HepG2 (cell line): Measurements from ENCODE around the gene TTC9. TPM values are rescaled to one million over a fixed set of nuclear protein-coding genes. Genes with fewer than 3 reads are reported as not detected.
"Not testable (repeated sequence)": the region's sequence is repeated elsewhere in the genome, so short reads cannot be mapped to it uniquely, and the experiment has no call there.

ENCODE experiments used
- ATAC-seq: fragments of 200-7000 bp; cut with Tn5 transposase; 3 replicates; pipeline ENCODE4 v1.9.1; 2020; ENCODE audit warnings: mild to moderate bottlenecking, moderate library complexity
- BruUV-seq: library from RNA; stranded (reverse); fragments of 400-500 nt; replicated peaks from 2 replicates; lab custom pipeline; 2021; lab: Mats Ljungman, UMichigan
- CTCF ChIA-PET: fragments of 300-600 bp; formaldehyde crosslinking; extraction: SDS; loops from one replicate; lab custom pipeline; 2021; ENCODE audit warnings: low total read pairs, inconsistent platforms, low intra/inter-chr PET ratio; lab: Yijun Ruan, JAX
- POLR2A ChIA-PET: fragments of 350-600 bp; sonication (Branson Sonifier 250); formaldehyde crosslinking; loops from one replicate; lab custom pipeline; 2020; ENCODE audit warnings: antibody characterized with exemption, inconsistent platforms; lab: Yijun Ruan, JAX
- DNase-seq: peaks from one replicate; pipeline ENCODE4 v3.0.0-alpha.2; 2015; ENCODE audit warnings: low spot score
- FAIRE-seq: peaks from 3 replicates; lab custom pipeline; 2011; peaks lifted over from hg19 to GRCh38; lab: Jason Lieb, UNC
- H2AFZ ChIP-seq: one replicate; pipeline ENCODE4 v1.6.1; 2011; ENCODE audit warnings: low read length, inconsistent platforms
- H3K27ac ChIP-seq: fragments of 300-600 bp; 3 replicates; pipeline ENCODE4 v1.8.0; 2011; ENCODE audit warnings: mixed run types, mild to moderate bottlenecking, mixed read lengths, low read length, inconsistent platforms; ENCODE audit not compliant: insufficient read depth; ENCODE audit errors: extremely low read length
- H3K27me3 ChIP-seq, 2 experiments: fragments of 200-600 bp in 1 of 2; 2 replicates in 1 of 2; 3 replicates in 1 of 2; pipeline versions ENCODE4 v1.6.0 to v1.8.0; 2011; ENCODE audit warnings: low read length in 2 of 2, mild to moderate bottlenecking in 2 of 2, moderate library complexity in 2 of 2, inconsistent platforms in 1 of 2; ENCODE audit not compliant: insufficient read depth in 2 of 2, control insufficient read depth in 1 of 2
- H3K36me3 ChIP-seq, 2 experiments: fragments of 200-600 bp in 1 of 2; replicated peaks in 1 of 2; 2 replicates in 1 of 2; 3 replicates in 1 of 2; pipeline versions ENCODE4 v1.5.1 to v1.8.0; 2011; ENCODE audit warnings: low read length in 2 of 2, inconsistent platforms in 1 of 2; ENCODE audit not compliant: insufficient read depth in 2 of 2, control insufficient read depth in 1 of 2
- H3K4me1 ChIP-seq: 2 replicates; pipeline ENCODE4 v1.5.1; 2012; ENCODE audit warnings: low read length, inconsistent platforms; ENCODE audit not compliant: insufficient read depth
- H3K4me2 ChIP-seq: 2 replicates; pipeline ENCODE4 v1.6.0; 2011; ENCODE audit warnings: low read depth, low read length, inconsistent platforms
- H3K4me3 ChIP-seq, 3 experiments: fragments of 200-600 bp in 1 of 3; sonication (generic), shearing (Covaris generic) in 1 of 3; replicated peaks in 1 of 3; 2 replicates each; pipeline ENCODE4 v1.5.1; 2011 to 2016; ENCODE audit warnings: low read length in 3 of 3, inconsistent platforms in 2 of 3, low read depth in 2 of 3, mild to moderate bottlenecking in 2 of 3, control low read depth in 1 of 3, mixed read lengths in 1 of 3; ENCODE audit not compliant: insufficient read depth in 1 of 3
- H3K79me2 ChIP-seq: one replicate; pipeline ENCODE4 v1.6.1; 2011; ENCODE audit warnings: low read length, inconsistent platforms; ENCODE audit not compliant: insufficient read depth
- H3K9ac ChIP-seq: 2 replicates; pipeline ENCODE4 v1.6.0; 2011; ENCODE audit warnings: mild to moderate bottlenecking, low read depth, low read length, inconsistent platforms; ENCODE audit not compliant: insufficient read depth
- H3K9me3 ChIP-seq: 2 replicates; pipeline ENCODE4 v1.5.1; 2012; ENCODE audit warnings: mild to moderate bottlenecking, low read length
- H4K20me1 ChIP-seq: 2 replicates; pipeline ENCODE4 v1.6.0; 2011; ENCODE audit warnings: inconsistent platforms, mild to moderate bottlenecking, low read length, moderate library complexity; ENCODE audit not compliant: insufficient read depth
- HMG20A ChIP-seq: IDR thresholded peaks from 2 replicates; pipeline ENCODE4 v1.6.1; 2016; ENCODE audit warnings: borderline replicate concordance
- MIER2 ChIP-seq: IDR thresholded peaks from 2 replicates; pipeline ENCODE4 v1.6.1; 2016; ENCODE audit warnings: missing biosample characterization, missing genetic modification reagents
- ZNF121 ChIP-seq: sonication (generic); formaldehyde crosslinking; IDR thresholded peaks from 2 replicates; pipeline ENCODE4 v1.5.0; 2020; ENCODE audit warnings: mild to moderate bottlenecking, missing genetic modification reagents
- ZNF749 ChIP-seq: sonication (generic); formaldehyde crosslinking; IDR thresholded peaks from 2 replicates; pipeline ENCODE4 v1.8.0; 2022; ENCODE audit warnings: mild to moderate bottlenecking, missing genetic modification reagents, moderate library complexity, borderline replicate concordance
- ZNF770 ChIP-seq: sonication (generic); formaldehyde crosslinking; IDR thresholded peaks from 2 replicates; pipeline ENCODE4 v1.5.0; 2020; ENCODE audit warnings: mild to moderate bottlenecking, missing genetic modification reagents
- WGBS: methylation state at CpG from one replicate; pipeline ENCODE4 v1.1.6; 2017; ENCODE audit warnings: low lambda C conversion rate; 5-methylcytosine and 5-hydroxymethylcytosine counted together
- in situ Hi-C: cut with HindIII; loops from 2 replicates; pipeline ENCODE4 v1.10.0; 2017; ENCODE audit warnings: low pct_unique_long_range_greater_than_20kb; ENCODE audit not compliant: extremely low pct_ligation_motif_present
- intact Hi-C: fragments of 100-400 bp; cut with micrococcal nuclease; formaldehyde crosslinking; loops from one replicate; pipeline ENCODE4 v1.10.0; 2022; ENCODE audit not compliant: unreplicated experiment
- polyA plus RNA-seq, 8 experiments: library from polyadenylated mRNA; depleted of rRNA in 3 of 8; stranded (reverse) in 7 of 8; unstranded in 1 of 8; fragments of >200 nt; fragmentation: Illumina TruSeq in 4 of 8; extraction: Trizol in 4 of 8; gene quantifications; 2 replicates each; pipeline versions ENCODE4 v1.2.1 to v1.2.3, GENCODE V29; 2011 to 2016; ENCODE audit warnings: low read depth in 4 of 8, missing spikeins in 1 of 8, mixed read lengths in 1 of 8; ENCODE audit not compliant: insufficient read depth in 1 of 8
- total RNA-seq, 5 experiments: library from RNA; depleted of rRNA; stranded (reverse); fragments of >200 nt; fragmentation: Illumina TruSeq; extraction: Trizol; gene quantifications; 2 replicates each; pipeline ENCODE4 v1.2.3, GENCODE V29; 2016; ENCODE audit warnings: low read depth in 1 of 5

TTC9 gene
- total and polyA plus RNA-seq, 2 of the 13 experiments (the other 11 are each of a cell fraction or from before 2014, with no cell fraction given), result 0.13 to 0.30 TPM

- in situ Hi-C loops, intact Hi-C loops, H3K27ac ChIP-seq, H2AFZ ChIP-seq, H3K79me2 ChIP-seq, H4K20me1 ChIP-seq, CTCF ChIA-PET, FAIRE-seq, H3K9ac ChIP-seq, POLR2A ChIA-PET, BruUV-seq, ATAC-seq, H3K4me2 ChIP-seq, H3K36me3 ChIP-seq, H3K9me3 ChIP-seq, H3K4me3 ChIP-seq, H3K27me3 ChIP-seq: not testable (repeated sequence)
- H3K4me1 ChIP-seq, result peaks cover 45% of the 10 kb centered on the region
- 13% methylated on average over 1 of the region's 1 CpG for WGBS
- TF ChIP-seq HMG20A (CRISPR knock-in tag), result 0 out of 2 replicates have a peak, but pooled peaks have one; percentile 17
- peak; percentile 47 for DNase-seq
Observed at GRCh38 chr14:70703621-70704168, 62.0 kb downstream of the TTC9 start.

GRCh38 chr14:70704960-70705359 is 63.2 kb downstream of the TTC9 start:
- Histone ChIP-seq H3K4me2 (no peak overlapping the region), H3K27me3 (no peaks in the 10 kb centered on the region; a peak in 1 of 5 replicates), H3K4me3 (no peak overlapping the region), H3K4me1 (peaks cover 56% of the 10 kb centered on the region), H3K27ac (no peak overlapping the region), H3K9me3 (no peaks in the 10 kb centered on the region), H3K36me3 (no peaks in the 10 kb centered on the region), H3K79me2 (no peaks in the 10 kb centered on the region), H3K9ac (no peak overlapping the region), H4K20me1 (no peaks in the 10 kb centered on the region), H2AFZ (no peak overlapping the region)
- in situ Hi-C loops, result no loop called here
- no peak for DNase-seq
- WGBS, result 37% methylated on average over 1 of the region's 1 CpG
- ChIA-PET POLR2A (no interaction called here), CTCF (no interaction called here)
- no peak for FAIRE-seq
- intact Hi-C loops, result no loop called here
- no peak for ATAC-seq
- BruUV-seq, result no TSS peak
- TF ChIP-seq MIER2 (CRISPR knock-in tag) (no peak), ZNF121 (CRISPR knock-in tag) (peak; percentile 88), ZNF770 (CRISPR knock-in tag) (peak; percentile 44; the same call in 1 of the 2 replicates), ZNF749 (CRISPR knock-in tag) (no peak)
